SU-DHL-6 (cell line): ENCODE data around the gene HMX1.

Source experiments
- H2AFZ ChIP-seq: fragments of 200-600 bp; sonication (generic); 2 replicates; pipeline ENCODE4 v1.6.1; 2014; ENCODE audit warnings: low read depth, mild to moderate bottlenecking, moderate library complexity, mixed read lengths, antibody characterized with exemption, low read length; ENCODE audit not compliant: severe bottlenecking
- H3F3A ChIP-seq: fragments of 200-600 bp; shearing (Covaris generic); 2 replicates; pipeline ENCODE4 v1.6.0; 2016; ENCODE audit warnings: antibody characterized with exemption, mild to moderate bottlenecking; ENCODE audit not compliant: insufficient read depth
- H3K27ac ChIP-seq: fragments of 200-600 bp; sonication (generic); 2 replicates; pipeline ENCODE4 v1.5.1; 2016; ENCODE audit warnings: low read depth, mild to moderate bottlenecking, low read length, moderate library complexity, mixed read lengths
- H3K27me3 ChIP-seq: fragments of 200-600 bp; sonication (generic), shearing (Covaris generic); 2 replicates; pipeline ENCODE4 v1.6.0; 2014; ENCODE audit warnings: mild to moderate bottlenecking, low read length
- H3K36me3 ChIP-seq: fragments of 200-600 bp; sonication (generic); 2 replicates; pipeline ENCODE4 v1.6.1; 2014; ENCODE audit warnings: mild to moderate bottlenecking, low read length, mixed read lengths
- H3K4me2 ChIP-seq: fragments of 300-600, 200-600 bp; shearing (Covaris generic), sonication (generic); 2 replicates; pipeline ENCODE4 v1.6.0; 2014; ENCODE audit warnings: low read length, low read depth, mild to moderate bottlenecking; ENCODE audit not compliant: poor library complexity, severe bottlenecking
- H3K4me3 ChIP-seq: fragments of 200-600 bp; sonication (generic); 2 replicates; pipeline ENCODE4 v1.5.1; 2014; ENCODE audit warnings: antibody characterized with exemption, low read length, mild to moderate bottlenecking, mixed read lengths; ENCODE audit not compliant: insufficient read depth, poor library complexity, severe bottlenecking
- H3K79me2 ChIP-seq: fragments of 200-600 bp; sonication (generic); 2 replicates; pipeline ENCODE4 v1.6.1; 2014; ENCODE audit warnings: mild to moderate bottlenecking, low read length, moderate library complexity; ENCODE audit not compliant: insufficient read depth
- H3K9ac ChIP-seq: fragments of 200-600 bp; sonication (generic); 2 replicates; pipeline ENCODE4 v1.7.0; 2014; ENCODE audit warnings: mild to moderate bottlenecking, low read length
- H3K9me2 ChIP-seq: fragments of 200-600 bp; sonication (generic); replicated peaks from 2 replicates; pipeline ENCODE4 v1.6.1; 2014; ENCODE audit warnings: low read length; ENCODE audit not compliant: insufficient read depth
- H3K9me3 ChIP-seq: fragments of 200-600 bp; sonication (generic); 2 replicates; pipeline ENCODE4 v1.6.1; 2014; ENCODE audit warnings: low read length, mixed read lengths; ENCODE audit not compliant: insufficient read depth
- H4K20me1 ChIP-seq: fragments of 200-600 bp; sonication (generic); 2 replicates; pipeline ENCODE4 v1.6.1; 2014; ENCODE audit warnings: low read depth, mild to moderate bottlenecking, antibody characterized with exemption, low read length, moderate library complexity, mixed read lengths
- EZH2phosphoT487 ChIP-seq: fragments of 200-600 bp; sonication (generic), shearing (Covaris generic); conservative IDR thresholded peaks from 2 replicates; pipeline ENCODE4 v1.6.1; 2018; ENCODE audit warnings: mild to moderate bottlenecking, antibody characterized with exemption, low read length, moderate library complexity, mixed read lengths
- TF ChIP-seq, protein P1 (sequence below): fragments of 200-600 bp; sonication (generic); IDR thresholded peaks from one replicate; pipeline ENCODE4 v1.5.1; 2017; ENCODE audit warnings: antibody characterized with exemption, mild to moderate bottlenecking, low read length, moderate library complexity; ENCODE audit not compliant: insufficient read depth, poor library complexity, severe bottlenecking

The HMX1 gene

DNA sequence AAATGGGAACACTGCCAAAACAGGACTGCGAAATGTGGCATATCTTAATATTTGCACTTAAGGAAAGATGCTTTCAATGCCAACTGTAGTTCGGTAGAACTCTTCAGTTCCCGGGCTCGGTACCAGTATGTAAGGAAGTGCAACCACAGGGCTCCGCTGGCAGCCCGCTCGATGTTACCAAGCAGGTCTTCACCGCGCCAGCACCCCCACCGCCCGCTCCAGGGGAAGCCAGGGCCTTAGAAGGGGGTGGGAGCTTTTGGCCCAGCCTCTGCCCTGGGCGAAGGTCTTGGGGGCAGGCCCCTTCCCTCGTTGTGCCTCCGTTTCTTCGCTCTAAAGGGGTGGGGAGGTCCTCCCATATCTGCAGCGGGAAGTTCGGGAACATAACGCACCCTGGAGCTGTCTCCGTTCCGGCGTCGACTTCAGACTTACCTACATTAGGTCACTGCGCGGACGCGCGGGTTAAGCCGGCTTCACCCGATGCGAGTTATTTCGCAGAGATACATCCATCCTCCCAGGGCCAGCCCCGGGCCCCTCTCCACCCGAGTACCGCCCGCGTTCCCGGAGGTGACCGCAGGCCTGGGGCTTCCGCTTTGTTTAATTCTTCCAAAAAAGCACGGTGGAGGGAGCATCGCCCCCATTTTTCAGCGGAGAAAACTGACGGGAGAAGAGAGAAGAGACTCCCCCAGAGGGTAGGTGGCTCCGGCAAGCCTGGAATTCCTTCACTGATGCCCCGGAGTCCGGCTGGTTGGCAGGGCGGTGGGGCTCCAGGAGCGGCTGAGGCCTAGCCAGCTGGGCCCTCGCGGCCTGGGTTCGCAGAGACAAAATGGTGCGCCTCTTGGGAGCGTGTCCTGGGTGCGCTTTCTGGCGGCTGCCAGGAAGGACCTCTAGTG is 1.0 kb upstream of the HMX1 start:
- no peaks in the 10 kb centered on the region for H3K9me2 ChIP-seq
- H3K4me2 ChIP-seq: no peak overlapping the region
- no peak overlapping the region for H3K27ac ChIP-seq
- H2AFZ ChIP-seq: no peak overlapping the region
- H3F3A ChIP-seq: no peaks in the 10 kb centered on the region
- no peaks in the 10 kb centered on the region for H3K36me3 ChIP-seq
- no peaks in the 10 kb centered on the region for H3K27me3 ChIP-seq
- H3K4me3 ChIP-seq: no peak overlapping the region
- H3K79me2 ChIP-seq: no peaks in the 10 kb centered on the region
- no peaks in the 10 kb centered on the region for H3K9me3 ChIP-seq
- no peaks in the 10 kb centered on the region for H4K20me1 ChIP-seq
- H3K9ac ChIP-seq: no peak overlapping the region
- no peak for TF ChIP-seq EZH2phosphoT487
- TF ChIP-seq, protein P1, sequence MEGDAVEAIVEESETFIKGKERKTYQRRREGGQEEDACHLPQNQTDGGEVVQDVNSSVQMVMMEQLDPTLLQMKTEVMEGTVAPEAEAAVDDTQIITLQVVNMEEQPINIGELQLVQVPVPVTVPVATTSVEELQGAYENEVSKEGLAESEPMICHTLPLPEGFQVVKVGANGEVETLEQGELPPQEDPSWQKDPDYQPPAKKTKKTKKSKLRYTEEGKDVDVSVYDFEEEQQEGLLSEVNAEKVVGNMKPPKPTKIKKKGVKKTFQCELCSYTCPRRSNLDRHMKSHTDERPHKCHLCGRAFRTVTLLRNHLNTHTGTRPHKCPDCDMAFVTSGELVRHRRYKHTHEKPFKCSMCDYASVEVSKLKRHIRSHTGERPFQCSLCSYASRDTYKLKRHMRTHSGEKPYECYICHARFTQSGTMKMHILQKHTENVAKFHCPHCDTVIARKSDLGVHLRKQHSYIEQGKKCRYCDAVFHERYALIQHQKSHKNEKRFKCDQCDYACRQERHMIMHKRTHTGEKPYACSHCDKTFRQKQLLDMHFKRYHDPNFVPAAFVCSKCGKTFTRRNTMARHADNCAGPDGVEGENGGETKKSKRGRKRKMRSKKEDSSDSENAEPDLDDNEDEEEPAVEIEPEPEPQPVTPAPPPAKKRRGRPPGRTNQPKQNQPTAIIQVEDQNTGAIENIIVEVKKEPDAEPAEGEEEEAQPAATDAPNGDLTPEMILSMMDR: no peak

DNA sequence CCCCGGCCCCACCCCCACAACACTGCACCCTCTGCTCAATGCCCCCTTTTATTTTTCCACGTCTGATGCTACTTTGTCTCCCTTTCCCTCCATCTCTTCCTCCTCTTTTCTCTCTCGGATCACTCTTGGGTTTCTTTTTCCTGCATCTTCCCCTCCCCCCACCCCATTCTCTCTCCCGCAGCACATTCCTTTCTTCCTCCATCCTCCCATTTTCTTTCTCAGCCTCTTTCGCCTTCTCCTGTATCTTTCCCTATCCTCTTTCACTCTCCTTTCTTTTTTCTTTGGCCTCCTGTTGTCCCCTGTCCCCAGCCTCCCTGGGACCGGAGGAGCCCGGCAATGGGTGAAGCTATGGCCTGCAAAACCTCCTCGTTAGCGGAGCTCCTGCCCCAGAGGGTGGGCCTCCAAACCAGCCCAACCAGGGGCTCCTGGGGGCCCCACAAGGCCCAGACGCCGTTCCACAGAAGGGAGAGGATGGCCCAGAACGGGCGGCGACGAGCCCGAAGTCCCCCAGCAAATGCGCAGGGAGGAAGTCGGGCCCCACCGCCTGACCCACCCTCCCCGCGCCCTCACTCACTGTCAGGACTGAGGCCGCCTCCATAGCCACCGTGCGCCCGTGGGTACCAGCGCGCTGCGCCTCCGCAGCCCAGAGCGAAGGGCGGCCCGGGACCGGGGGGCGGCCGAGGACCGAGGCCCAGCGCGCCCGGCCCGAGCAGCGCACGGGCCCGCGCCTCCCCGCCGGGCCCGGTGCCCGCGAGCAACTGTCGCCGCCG is 807 bp downstream of the HMX1 start:
- Histone ChIP-seq H3K36me3 (no peaks in the 10 kb centered on the region), H3K9ac (no peak overlapping the region), H3K27ac (no peak overlapping the region)

DNA sequence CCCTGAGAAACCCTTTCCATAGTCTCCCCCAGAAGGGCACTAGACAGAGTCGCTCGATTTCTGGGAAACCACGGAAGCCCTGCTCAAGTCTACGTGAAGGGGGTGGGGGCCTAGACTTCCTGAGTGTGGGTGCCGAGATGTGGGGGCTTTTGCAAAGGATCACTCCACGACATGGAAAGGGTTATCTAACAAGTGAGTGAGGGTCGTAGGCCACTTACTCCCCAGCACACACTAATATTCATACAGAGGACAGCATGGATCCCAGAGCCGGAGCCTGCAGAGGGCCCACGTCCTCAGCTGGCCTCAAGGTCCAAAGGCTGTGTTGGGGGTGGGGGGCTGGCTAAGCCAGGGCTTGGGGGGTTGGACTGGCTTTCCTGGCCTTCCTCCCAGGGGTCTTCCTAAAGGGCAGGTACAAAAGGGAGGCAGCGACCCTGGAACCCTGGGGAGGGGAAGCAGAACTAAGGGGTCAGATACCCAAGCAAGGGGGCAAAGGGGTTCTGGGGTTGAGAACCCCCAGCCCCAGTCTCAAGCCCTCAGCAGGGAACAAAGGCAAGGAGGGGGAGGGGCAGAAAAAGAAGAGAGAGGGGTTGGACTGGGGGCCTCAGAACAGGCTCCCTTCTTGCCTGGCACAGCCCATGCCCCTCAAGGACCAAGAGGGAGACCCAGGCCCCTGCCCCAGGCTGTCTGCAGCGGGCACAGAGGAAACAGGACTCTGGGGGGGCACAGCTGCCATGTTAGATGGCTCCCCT is 1.6 kb downstream of the HMX1 start:
- Histone ChIP-seq H3K9me3 (no peaks in the 10 kb centered on the region), H3K9ac (no peak overlapping the region), H3K79me2 (no peaks in the 10 kb centered on the region), H2AFZ (no peak overlapping the region), H3K4me2 (no peak overlapping the region), H3K4me3 (no peak overlapping the region), H3K27ac (no peak overlapping the region), H3F3A (no peaks in the 10 kb centered on the region), H4K20me1 (no peaks in the 10 kb centered on the region), H3K36me3 (no peaks in the 10 kb centered on the region), H3K27me3 (no peaks in the 10 kb centered on the region), H3K9me2 (no peaks in the 10 kb centered on the region)
- TF ChIP-seq, protein P1: no peak

More for the DNA sequence above, 807 bp downstream of the HMX1 start:
- no peak overlapping the region for H2AFZ ChIP-seq
- H3K27me3 ChIP-seq: no peaks in the 10 kb centered on the region
- no peaks in the 10 kb centered on the region for H3F3A ChIP-seq
- H3K4me2 ChIP-seq: no peak overlapping the region
- TF ChIP-seq EZH2phosphoT487: no peak
- TF ChIP-seq, protein P1: no peak
- H3K9me2 ChIP-seq: no peaks in the 10 kb centered on the region
- no peaks in the 10 kb centered on the region for H4K20me1 ChIP-seq
- no peaks in the 10 kb centered on the region for H3K79me2 ChIP-seq
- no peak overlapping the region for H3K4me3 ChIP-seq
- no peaks in the 10 kb centered on the region for H3K9me3 ChIP-seq
